Testis (tissue), 2 donors: ENCODE measurements around the gene ANO4.

ENCODE experiments used
- CTCF ChIP-seq, 3 experiments: fragments of 450-650 bp in 2 of 3; fragments of 200-600 bp in 1 of 3; sonication (generic) in 1 of 3; IDR thresholded peaks; one replicate each; pipeline ENCODE4 v1.5.1; 2016 to 2019; ENCODE audit warnings: antibody characterized with exemption in 3 of 3, mild to moderate bottlenecking in 2 of 3, moderate library complexity in 1 of 3
- POLR2A ChIP-seq: fragments of 450-650 bp; IDR thresholded peaks from one replicate; pipeline ENCODE4 v1.6.1; 2017; ENCODE audit warnings: antibody characterized with exemption, mild to moderate bottlenecking, moderate library complexity

- TF ChIP-seq POLR2A (no peak), CTCF (IDR thresholded peaks at IDR 0.05) (no peak)
Observed at GRCh38 chr12:101064721-101065120, 270.1 kb downstream of the ANO4 start.
